ENCODE measurements around the gene CPZ. TPM values are rescaled to one million over a fixed set of nuclear protein-coding genes. Genes with fewer than 3 reads are reported as not detected.

CPZ gene
- total RNA-seq, 1 donor from 2014 or later = not detected

DNA sequence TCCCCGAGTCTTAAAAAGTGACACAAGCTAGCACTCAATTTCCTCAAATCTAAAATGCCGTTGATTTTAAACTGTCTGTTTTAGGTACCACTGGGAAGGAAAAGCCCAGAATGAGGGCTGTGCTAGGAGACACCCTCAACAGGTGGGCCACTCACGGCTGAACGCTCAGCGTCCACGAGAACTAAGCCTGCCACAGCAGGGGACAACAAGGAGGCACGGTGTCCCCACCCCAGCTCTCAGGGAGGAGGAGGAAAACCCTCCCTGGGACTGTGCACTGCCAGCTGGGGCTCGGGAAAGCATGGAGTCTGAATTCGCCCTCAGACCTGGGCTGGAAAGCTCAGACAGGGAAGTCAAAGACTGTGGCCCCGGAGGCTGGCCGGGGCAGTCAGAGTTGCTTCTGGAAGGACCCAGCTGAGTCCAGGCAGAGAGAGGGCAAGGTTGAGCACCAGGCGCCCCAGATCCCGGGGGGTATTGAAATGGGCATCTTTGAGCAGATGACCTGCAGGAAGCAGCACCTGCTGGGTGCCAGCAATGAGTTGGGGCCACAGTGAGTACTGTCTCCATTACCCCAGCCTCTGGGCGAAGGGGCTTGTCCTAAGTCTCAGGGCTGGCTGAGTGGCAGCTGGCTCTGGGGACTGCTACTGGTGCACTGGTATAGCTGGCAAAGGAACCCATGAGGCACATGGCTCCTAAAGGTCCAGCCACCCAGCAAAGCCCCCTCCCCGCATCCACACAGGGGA lies 769 bp upstream of the CPZ start:
- H3K9me3 Mint-ChIP-seq = no peaks in the 10 kb centered on the region
- CTCF ChIA-PET = no interaction called here
- POLR2A ChIA-PET = no interaction called here
- DNase-seq (no peak), ATAC-seq (ENCODE audit: low read depth) (no peak)
- no peak overlapping the region for H3K4me3 Mint-ChIP-seq
- H3K27me3 Mint-ChIP-seq = peaks cover 30% of the 10 kb centered on the region
- no peak overlapping the region for H3K27ac Mint-ChIP-seq
- TF ChIP-seq, protein P1, sequence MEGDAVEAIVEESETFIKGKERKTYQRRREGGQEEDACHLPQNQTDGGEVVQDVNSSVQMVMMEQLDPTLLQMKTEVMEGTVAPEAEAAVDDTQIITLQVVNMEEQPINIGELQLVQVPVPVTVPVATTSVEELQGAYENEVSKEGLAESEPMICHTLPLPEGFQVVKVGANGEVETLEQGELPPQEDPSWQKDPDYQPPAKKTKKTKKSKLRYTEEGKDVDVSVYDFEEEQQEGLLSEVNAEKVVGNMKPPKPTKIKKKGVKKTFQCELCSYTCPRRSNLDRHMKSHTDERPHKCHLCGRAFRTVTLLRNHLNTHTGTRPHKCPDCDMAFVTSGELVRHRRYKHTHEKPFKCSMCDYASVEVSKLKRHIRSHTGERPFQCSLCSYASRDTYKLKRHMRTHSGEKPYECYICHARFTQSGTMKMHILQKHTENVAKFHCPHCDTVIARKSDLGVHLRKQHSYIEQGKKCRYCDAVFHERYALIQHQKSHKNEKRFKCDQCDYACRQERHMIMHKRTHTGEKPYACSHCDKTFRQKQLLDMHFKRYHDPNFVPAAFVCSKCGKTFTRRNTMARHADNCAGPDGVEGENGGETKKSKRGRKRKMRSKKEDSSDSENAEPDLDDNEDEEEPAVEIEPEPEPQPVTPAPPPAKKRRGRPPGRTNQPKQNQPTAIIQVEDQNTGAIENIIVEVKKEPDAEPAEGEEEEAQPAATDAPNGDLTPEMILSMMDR (IDR thresholded peaks at IDR 0.05) = no peak
- intact Hi-C loops (cut with micrococcal nuclease) = no loop called here
- H3K36me3 Mint-ChIP-seq (ENCODE audit: low read depth) = no peaks in the 10 kb centered on the region
- H3K4me1 Mint-ChIP-seq = no peaks in the 10 kb centered on the region

DNA sequence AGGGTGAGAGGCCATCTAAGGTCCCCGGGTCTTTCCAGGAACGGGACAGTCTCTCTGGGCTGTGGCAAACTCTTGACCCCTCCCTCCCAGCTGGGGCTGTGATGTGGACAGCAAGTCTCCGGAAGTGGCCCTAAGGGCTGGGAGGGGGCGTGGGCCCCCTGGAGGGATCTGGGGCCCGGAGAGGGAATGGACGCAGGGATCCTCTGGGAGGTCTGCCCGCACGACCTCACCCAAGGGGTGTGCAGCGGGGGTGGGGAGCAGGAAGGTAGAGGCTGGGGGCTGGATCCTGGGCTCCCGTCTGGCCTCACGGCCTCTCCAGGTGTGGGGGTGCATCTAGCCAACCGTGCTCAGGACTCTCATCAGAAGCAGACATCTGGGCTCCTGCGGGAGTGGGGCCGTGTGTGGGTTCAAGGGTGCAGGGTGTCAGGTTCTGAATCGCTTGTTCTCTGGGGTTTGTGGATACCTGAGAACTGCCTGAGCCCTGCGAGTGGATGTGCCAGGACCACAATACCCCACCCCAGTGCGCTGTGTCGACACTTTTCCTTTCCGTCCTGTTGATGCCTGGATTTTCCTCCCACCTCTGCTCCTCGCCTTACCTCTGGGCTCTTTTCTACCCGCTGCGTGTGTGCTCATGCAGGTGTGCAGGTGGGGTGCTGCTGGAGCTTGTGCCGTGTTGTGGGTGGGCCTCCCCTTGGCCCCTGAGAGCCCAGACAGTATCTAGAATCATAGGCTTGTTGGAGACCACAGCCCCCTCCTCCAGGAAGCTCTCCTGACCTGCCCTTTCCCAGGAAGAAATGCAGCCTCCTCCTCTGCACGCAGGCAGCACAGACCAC lies 915 bp downstream of the CPZ start:
- Mint-ChIP-seq H3K27ac (no peak overlapping the region), H3K4me3 (no peak overlapping the region), H3K27me3 (peaks cover 25% of the 10 kb centered on the region), H3K9me3 (no peaks in the 10 kb centered on the region), H3K4me1 (no peaks in the 10 kb centered on the region), H3K36me3 (ENCODE audit: low read depth) (no peaks in the 10 kb centered on the region)
- TF ChIP-seq, protein P1 (IDR thresholded peaks at IDR 0.05) = no peak
- CTCF ChIA-PET = no interaction called here
- POLR2A ChIA-PET = no interaction called here
- intact Hi-C loops (cut with micrococcal nuclease) = loop anchor here (1.0 kb wide), 1 partner anchor 125 kb away; no protein-coding TSS in a partner anchor
- no peak for ATAC-seq (ENCODE audit: low read depth)
- DNase-seq = no peak

DNA sequence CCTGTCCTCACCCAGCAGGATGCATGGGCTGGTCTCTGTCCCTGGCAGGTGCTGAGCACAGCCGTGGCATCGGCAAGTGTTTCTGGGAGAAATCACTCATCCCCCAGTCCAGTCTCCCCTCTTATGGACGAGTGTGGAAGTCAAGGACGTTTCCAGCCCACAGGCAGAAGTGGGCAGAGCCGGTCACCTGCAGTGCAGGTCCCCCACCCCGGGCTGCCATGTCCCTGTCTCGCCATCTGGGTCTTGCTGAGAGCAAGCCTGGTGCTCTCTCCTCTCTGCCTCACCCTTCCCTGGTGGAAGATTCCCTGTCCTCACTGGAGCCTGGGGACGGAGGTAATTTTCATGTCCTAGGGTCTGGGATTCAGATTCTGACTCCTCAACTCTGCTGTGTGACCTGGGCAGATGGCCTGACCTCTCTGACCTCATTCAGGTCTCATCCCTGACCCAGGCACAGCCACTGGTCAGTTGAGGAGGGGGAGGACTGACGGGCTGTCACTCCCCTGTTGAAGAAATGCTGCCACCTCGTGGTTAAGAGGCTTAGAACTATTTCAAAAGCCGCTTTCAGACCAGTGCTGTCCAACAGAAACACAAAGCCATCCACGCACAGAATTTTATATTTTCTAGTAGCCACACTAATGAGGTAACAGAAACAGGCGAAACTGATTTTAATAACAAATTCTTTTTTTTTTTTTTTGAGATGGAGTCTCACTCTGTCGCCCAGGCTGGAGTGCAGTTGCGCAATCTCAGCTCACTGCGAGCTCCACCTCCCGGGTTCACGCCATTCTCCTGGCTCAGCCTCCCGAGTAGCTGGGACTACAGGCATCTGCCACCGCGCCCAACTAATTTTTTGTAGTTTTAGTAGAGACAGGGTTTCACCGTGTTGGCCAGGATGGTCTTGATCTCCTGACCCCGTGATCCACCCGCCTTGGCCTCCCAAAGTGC lies 1.8 kb downstream of the CPZ start:
- H3K36me3 Mint-ChIP-seq (ENCODE audit: low read depth) = no peaks in the 10 kb centered on the region
- no peaks in the 10 kb centered on the region for H3K9me3 Mint-ChIP-seq
- H3K27ac Mint-ChIP-seq = no peak overlapping the region
- intact Hi-C loops (cut with micrococcal nuclease) = loop anchor here (1.0 kb wide), 1 partner anchor 126 kb away; no protein-coding TSS in a partner anchor
- TF ChIP-seq, protein P1 (IDR thresholded peaks at IDR 0.05) = no peak
- ChIA-PET CTCF (no interaction called here), POLR2A (no interaction called here)
- DNase-seq = no peak
- no peaks in the 10 kb centered on the region for H3K4me1 Mint-ChIP-seq
- H3K4me3 Mint-ChIP-seq = no peak overlapping the region
- peaks cover 25% of the 10 kb centered on the region for H3K27me3 Mint-ChIP-seq
- ATAC-seq (ENCODE audit: low read depth) = no peak

DNA sequence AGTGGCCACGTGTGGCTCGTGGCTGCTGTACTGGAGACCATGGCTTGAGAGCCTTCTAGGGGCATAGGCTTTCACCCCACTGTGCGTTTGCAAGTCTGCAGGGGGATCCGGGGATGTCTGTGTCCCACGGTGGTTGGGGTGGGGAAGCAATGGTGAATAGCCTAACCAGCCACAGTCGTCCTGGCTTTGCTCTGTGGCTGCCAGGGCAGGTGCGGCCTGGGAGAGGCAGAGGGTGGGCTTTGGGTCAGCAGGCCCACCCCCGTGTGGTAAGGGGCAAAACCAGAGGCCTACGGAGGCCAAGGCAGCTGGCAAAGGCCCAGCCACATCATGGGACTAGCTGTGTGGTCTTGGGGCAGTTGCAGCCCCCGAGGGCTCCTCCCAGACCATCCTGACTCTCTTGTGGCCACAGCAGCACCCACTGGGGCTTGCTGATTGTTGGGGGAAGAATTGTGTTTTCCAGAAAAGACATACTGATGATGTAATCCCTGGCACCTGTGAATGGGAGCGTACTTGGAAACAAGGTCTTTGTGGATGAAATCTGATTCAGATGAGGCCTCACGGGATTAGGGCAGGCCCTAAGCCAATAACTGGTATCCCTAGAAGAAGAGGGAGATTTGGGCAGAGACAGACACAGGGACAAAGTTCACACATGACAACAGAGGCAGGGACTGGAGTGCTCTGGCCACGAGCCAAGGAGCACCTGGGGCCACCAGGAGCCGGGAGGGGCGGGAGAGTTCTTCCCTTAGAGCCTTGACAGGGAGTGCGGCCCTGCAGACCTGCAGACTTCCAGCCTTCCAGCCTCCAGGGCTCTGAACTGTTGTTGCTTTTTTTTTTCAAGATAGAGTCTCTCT lies 2.9 kb downstream of the CPZ start:
- no peak overlapping the region for H3K27ac Mint-ChIP-seq
- intact Hi-C loops (cut with micrococcal nuclease) = no loop called here

More for the DNA sequence above, 2.9 kb downstream of the CPZ start:
- ChIA-PET POLR2A (no interaction called here), CTCF (no interaction called here)
- Mint-ChIP-seq H3K27me3 (peaks cover 24% of the 10 kb centered on the region), H3K4me3 (no peak overlapping the region), H3K4me1 (no peaks in the 10 kb centered on the region), H3K9me3 (no peaks in the 10 kb centered on the region), H3K36me3 (ENCODE audit: low read depth) (no peaks in the 10 kb centered on the region)
- TF ChIP-seq, protein P1 (IDR thresholded peaks at IDR 0.05) = no peak
- DNase-seq (no peak), ATAC-seq (ENCODE audit: low read depth) (no peak)
